Nephron progenitor cell (in vitro differentiated cells): Measurements from ENCODE around the gene CHRM4.

Experiments
- DNase-seq: peaks from one replicate; pipeline ENCODE4 v3.0.0; 2021
- H3K27ac Mint-ChIP-seq: 2 replicates; pipeline ENCODE4 v1.8.0; 2021; ENCODE audit warnings: mild to moderate bottlenecking, moderate library complexity, mixed read lengths
- H3K27me3 Mint-ChIP-seq: 2 replicates; pipeline ENCODE4 v1.8.0; 2021; ENCODE audit warnings: mild to moderate bottlenecking, low read depth, mixed read lengths; ENCODE audit not compliant: poor library complexity
- H3K36me3 Mint-ChIP-seq: 2 replicates; pipeline ENCODE4 v1.8.0; 2021; ENCODE audit warnings: low read depth, mixed read lengths
- H3K4me1 Mint-ChIP-seq: 2 replicates; pipeline ENCODE4 v1.8.0; 2021; ENCODE audit warnings: mixed read lengths
- H3K4me3 Mint-ChIP-seq: 2 replicates; pipeline ENCODE4 v1.8.0; 2021; ENCODE audit warnings: mild to moderate bottlenecking, moderate library complexity, mixed read lengths
- H3K9me3 Mint-ChIP-seq: 2 replicates; pipeline ENCODE4 v1.8.0; 2021; ENCODE audit warnings: mild to moderate bottlenecking, moderate library complexity, mixed read lengths
- TF ChIP-seq, protein P1 (sequence below): fragments of 200-600 bp; sonication (generic); IDR thresholded peaks from 2 replicates; pipeline ENCODE4 v1.5.0; 2021; ENCODE audit warnings: antibody characterized with exemption

The CHRM4 gene

DNA sequence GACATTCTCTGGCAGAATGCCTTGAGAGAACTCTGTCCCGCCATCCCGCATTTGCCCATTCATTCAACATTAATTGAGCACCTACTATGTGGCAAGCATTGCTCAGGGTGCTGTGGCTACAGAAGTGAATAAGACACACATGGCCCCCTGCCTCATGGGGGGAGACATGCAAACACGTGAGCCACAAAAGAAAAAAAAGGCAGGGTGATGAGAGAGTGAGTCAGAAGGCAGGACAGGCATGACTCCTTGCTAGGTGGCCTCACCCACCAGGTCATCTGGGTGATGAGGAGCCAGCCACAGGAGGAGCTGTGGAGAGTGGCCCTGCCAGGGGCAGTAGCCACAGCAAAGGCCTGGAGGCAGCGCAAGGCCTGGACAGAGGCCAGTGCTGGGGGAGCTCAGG, 4.9 kb downstream of the CHRM4 start:
- H3K4me3 Mint-ChIP-seq = no peak overlapping the region
- no peak overlapping the region for H3K27ac Mint-ChIP-seq
- H3K9me3 Mint-ChIP-seq = no peaks in the 10 kb centered on the region
- TF ChIP-seq, protein P1, sequence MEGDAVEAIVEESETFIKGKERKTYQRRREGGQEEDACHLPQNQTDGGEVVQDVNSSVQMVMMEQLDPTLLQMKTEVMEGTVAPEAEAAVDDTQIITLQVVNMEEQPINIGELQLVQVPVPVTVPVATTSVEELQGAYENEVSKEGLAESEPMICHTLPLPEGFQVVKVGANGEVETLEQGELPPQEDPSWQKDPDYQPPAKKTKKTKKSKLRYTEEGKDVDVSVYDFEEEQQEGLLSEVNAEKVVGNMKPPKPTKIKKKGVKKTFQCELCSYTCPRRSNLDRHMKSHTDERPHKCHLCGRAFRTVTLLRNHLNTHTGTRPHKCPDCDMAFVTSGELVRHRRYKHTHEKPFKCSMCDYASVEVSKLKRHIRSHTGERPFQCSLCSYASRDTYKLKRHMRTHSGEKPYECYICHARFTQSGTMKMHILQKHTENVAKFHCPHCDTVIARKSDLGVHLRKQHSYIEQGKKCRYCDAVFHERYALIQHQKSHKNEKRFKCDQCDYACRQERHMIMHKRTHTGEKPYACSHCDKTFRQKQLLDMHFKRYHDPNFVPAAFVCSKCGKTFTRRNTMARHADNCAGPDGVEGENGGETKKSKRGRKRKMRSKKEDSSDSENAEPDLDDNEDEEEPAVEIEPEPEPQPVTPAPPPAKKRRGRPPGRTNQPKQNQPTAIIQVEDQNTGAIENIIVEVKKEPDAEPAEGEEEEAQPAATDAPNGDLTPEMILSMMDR = no peak
- peaks cover 62% of the 10 kb centered on the region for H3K27me3 Mint-ChIP-seq
- peaks cover 20% of the 10 kb centered on the region for H3K36me3 Mint-ChIP-seq
- peaks cover 56% of the 10 kb centered on the region for H3K4me1 Mint-ChIP-seq
- no peak for DNase-seq

DNA sequence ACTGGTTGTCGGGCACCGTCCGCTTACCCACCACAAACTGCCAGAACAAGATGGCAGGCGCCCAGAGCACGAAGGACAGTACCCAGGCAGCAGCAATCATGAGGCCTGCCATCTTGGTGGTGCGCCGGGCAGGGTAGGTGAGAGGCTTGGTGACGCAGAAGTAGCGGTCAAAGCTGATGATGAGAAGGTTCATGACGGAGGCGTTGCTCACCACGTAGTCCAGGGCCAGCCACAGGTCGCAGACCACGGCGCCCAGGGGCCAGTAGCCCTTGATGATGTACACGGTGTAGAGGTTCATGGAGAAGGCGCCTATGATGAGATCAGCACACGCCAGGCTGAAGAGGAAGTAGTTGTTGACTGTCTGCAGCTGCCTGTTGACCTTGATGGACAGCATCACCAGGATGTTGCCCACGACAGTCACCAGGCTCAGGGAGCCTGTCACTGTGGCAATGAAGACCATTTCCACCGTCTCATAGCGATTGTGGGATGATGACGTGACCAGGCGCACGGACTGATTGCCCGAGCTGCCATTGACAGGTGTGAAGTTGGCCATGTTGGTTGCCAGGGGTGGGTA, 5.5 kb downstream of the CHRM4 start:
- Mint-ChIP-seq H3K27ac (no peak overlapping the region), H3K36me3 (peaks cover 20% of the 10 kb centered on the region), H3K4me1 (peaks cover 56% of the 10 kb centered on the region), H3K9me3 (no peaks in the 10 kb centered on the region), H3K27me3 (peaks cover 62% of the 10 kb centered on the region), H3K4me3 (no peak overlapping the region)
- TF ChIP-seq, protein P1 = no peak
- DNase-seq = no peak

DNA sequence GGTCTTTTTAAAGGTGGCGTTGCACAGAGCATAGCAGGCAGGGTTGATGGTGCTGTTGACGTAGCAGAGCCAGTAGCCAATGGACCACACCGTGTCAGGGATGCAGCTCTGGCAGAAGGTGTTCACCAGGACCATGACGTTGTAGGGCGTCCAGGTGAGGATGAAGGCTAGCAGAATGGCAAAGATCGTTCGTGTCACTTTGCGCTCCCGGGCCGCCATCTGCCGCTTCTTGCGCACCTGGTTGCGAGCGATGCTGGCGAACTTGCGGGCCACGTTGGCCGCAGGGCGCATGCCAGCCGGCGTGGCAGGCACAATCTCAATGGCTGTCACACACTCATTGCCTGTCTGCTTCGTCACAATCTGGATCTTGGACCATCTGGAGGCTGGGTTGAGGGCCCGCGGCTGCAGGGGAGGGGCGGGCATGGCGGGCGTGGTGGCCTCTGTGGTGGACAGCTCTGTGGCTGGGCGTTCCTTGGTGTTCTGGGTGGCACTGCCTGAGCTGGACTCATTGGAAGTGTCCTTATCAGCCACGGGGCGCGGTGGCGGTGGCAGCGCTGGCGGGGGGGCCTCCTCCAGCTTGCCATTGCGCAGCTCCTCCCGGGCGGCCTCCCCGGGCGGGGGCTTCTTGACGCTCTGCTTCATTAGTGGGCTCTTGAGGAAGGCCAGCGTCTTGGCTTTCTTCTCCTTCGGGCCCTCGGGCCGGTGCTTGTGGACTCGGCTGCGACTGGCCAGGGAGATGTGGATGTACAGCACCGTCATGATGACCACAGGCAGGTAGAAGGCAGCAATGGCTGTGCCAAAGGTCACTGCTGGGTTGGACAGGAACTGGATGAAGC, 6.2 kb downstream of the CHRM4 start:
- Mint-ChIP-seq H3K9me3 (no peaks in the 10 kb centered on the region), H3K27ac (no peak overlapping the region), H3K36me3 (peaks cover 20% of the 10 kb centered on the region), H3K27me3 (peaks cover 55% of the 10 kb centered on the region), H3K4me1 (peaks cover 56% of the 10 kb centered on the region), H3K4me3 (no peak overlapping the region)
- TF ChIP-seq, protein P1 = no peak
- no peak for DNase-seq

DNA sequence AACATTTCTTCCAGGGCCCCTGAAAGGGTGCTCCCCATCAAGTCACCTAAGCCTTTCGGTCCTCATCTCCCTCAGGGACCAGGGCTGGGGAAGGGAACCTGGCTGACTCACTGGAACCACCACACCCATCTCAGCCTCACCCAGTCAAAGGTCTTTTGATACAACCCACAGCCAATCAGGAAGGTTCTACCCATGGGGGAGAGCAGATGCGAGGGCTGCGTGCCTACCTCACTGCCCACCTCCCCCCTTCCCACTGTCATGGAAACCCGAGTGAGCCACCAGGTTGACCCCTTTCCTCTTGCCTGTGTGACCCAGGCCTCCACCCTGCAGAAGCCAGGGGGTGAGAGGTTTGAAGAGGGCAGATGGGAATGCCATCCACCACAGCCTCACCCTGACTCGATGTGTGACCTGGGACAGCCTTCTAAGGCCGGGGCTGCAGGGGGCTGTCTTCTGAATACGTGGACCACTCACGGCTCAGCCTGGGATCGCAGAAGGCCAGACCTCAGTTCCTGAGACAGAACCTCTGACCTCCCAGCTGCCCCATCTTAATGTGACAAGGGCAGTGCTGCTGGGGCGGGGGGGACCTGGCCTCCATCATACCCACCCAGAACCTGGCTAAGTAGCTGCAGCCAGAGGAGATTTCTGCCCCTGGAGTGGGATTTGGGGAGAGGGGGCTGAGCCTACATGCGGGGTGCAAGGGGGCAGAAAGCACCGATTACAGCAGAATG, 7.4 kb downstream of the CHRM4 start:
- Mint-ChIP-seq H3K27ac (no peak overlapping the region), H3K27me3 (peaks cover 42% of the 10 kb centered on the region), H3K9me3 (no peaks in the 10 kb centered on the region), H3K4me1 (peaks cover 56% of the 10 kb centered on the region), H3K36me3 (peaks cover 20% of the 10 kb centered on the region), H3K4me3 (peak overlapping the region; percentile 88)
- TF ChIP-seq, protein P1 = no peak
- no peak for DNase-seq

DNA sequence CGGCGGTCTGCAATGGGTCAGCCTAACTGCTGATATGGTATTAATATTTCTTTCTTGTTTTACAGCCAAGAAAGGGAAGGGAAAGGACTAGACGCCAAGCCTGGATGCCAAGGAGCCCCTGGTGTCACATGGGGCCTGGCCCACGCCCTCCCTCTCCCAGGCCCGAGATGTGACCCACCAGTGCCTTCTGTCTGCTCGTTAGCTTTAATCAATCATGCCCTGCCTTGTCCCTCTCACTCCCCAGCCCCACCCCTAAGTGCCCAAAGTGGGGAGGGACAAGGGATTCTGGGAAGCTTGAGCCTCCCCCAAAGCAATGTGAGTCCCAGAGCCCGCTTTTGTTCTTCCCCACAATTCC, 8.2 kb downstream of the CHRM4 start:
- Mint-ChIP-seq H3K27me3 (peaks cover 35% of the 10 kb centered on the region), H3K27ac (no peak overlapping the region), H3K4me1 (peaks cover 57% of the 10 kb centered on the region), H3K9me3 (no peaks in the 10 kb centered on the region), H3K36me3 (peaks cover 20% of the 10 kb centered on the region), H3K4me3 (peak overlapping the region; percentile 88)
- TF ChIP-seq, protein P1 = no peak
- DNase-seq = no peak
